Nephron progenitor cell (in vitro differentiated cells): ENCODE data around the gene ANKRD65.
A peak's percentile ranks its signal among the peaks of the same experiment; 100 is the strongest.

Experiments used
- DNase-seq: peaks from one replicate; pipeline ENCODE4 v3.0.0; 2021
- H3K27ac Mint-ChIP-seq: 2 replicates; pipeline ENCODE4 v1.8.0; 2021; ENCODE audit warnings: mild to moderate bottlenecking, moderate library complexity, mixed read lengths
- H3K27me3 Mint-ChIP-seq: 2 replicates; pipeline ENCODE4 v1.8.0; 2021; ENCODE audit warnings: mild to moderate bottlenecking, low read depth, mixed read lengths; ENCODE audit not compliant: poor library complexity
- H3K36me3 Mint-ChIP-seq: 2 replicates; pipeline ENCODE4 v1.8.0; 2021; ENCODE audit warnings: low read depth, mixed read lengths
- H3K4me1 Mint-ChIP-seq: 2 replicates; pipeline ENCODE4 v1.8.0; 2021; ENCODE audit warnings: mixed read lengths
- H3K4me3 Mint-ChIP-seq: 2 replicates; pipeline ENCODE4 v1.8.0; 2021; ENCODE audit warnings: mild to moderate bottlenecking, moderate library complexity, mixed read lengths
- H3K9me3 Mint-ChIP-seq: 2 replicates; pipeline ENCODE4 v1.8.0; 2021; ENCODE audit warnings: mild to moderate bottlenecking, moderate library complexity, mixed read lengths
- TF ChIP-seq, protein P1 (sequence below): fragments of 200-600 bp; sonication (generic); IDR thresholded peaks from 2 replicates; pipeline ENCODE4 v1.5.0; 2021; ENCODE audit warnings: antibody characterized with exemption

ANKRD65 gene

DNA sequence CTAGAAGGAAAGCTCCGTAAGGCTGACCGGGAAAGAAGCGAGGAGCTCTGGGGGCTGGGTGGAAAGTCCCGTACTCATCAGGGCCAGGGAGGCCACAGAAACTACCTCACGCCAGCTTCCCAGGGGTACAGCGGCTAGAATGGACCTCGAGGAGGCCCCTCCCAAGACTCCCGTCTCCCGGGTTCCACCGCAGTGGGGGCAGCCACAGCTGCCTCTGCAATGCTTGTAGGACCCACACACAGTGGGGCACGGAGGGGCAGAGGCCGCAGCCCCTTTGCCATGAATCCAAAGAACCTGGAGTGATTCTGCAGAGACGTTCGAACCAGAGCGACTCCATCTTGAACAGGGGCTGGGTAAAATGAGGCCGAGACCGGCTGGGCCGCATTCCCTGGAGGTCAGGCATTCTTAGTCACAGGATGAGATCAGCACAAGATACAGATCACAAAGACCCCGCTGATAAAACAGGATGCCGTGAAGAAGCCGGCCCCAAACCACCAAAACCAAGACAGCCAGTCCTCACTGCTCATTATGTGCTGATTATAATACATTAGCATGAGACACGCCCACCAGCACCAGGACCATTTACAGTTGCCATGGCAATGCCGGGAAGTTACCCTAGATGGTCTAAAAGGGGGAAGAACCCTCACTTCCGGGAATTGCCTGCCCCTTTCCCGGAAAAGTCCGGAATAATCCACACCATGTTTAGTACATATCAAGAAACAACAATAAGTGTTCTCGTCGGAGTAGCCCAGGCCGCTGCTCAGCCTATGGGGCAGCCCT, 1.6 kb upstream of the ANKRD65 start:
- DNase-seq: no peak
- Mint-ChIP-seq H3K36me3 (peaks cover 2% of the 10 kb centered on the region), H3K9me3 (no peaks in the 10 kb centered on the region)

DNA sequence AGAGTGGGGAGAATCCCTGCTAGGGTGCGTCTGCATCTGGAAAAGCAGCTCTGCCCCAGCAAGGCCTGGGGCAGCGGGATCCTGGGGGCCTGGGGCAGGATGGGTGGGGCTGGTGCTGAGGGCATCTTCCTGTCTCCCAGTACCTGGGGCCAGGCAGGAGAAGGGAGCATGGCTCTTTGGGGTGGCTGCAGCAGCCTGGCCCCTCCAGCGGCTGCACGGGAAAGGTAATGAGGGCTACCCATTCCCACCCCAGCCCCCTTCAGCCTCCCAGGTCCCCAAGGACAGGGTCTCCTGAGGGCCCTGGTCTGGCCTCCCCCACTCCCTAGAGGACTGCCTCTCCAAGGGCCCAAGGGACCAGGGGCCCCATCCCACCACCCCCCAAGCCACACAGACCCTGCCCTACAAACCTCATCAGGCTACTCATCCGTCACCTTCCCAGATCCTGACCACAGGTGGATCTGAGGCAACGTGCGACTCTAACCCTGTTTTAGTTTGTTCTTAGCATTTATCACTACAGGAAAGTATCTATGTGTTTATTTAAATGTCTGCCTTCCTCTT, 910 bp upstream of the ANKRD65 start:
- peaks cover 4% of the 10 kb centered on the region for H3K36me3 Mint-ChIP-seq
- H3K4me1 Mint-ChIP-seq: peaks cover 67% of the 10 kb centered on the region
- no peak overlapping the region for H3K4me3 Mint-ChIP-seq
- peaks cover 3% of the 10 kb centered on the region for H3K27me3 Mint-ChIP-seq
- peak overlapping the region; percentile 42 for H3K27ac Mint-ChIP-seq
- H3K9me3 Mint-ChIP-seq: no peaks in the 10 kb centered on the region
- DNase-seq: no peak
- TF ChIP-seq, protein P1, sequence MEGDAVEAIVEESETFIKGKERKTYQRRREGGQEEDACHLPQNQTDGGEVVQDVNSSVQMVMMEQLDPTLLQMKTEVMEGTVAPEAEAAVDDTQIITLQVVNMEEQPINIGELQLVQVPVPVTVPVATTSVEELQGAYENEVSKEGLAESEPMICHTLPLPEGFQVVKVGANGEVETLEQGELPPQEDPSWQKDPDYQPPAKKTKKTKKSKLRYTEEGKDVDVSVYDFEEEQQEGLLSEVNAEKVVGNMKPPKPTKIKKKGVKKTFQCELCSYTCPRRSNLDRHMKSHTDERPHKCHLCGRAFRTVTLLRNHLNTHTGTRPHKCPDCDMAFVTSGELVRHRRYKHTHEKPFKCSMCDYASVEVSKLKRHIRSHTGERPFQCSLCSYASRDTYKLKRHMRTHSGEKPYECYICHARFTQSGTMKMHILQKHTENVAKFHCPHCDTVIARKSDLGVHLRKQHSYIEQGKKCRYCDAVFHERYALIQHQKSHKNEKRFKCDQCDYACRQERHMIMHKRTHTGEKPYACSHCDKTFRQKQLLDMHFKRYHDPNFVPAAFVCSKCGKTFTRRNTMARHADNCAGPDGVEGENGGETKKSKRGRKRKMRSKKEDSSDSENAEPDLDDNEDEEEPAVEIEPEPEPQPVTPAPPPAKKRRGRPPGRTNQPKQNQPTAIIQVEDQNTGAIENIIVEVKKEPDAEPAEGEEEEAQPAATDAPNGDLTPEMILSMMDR: no peak

More for the DNA sequence above, 1.6 kb upstream of the ANKRD65 start:
- H3K27me3 Mint-ChIP-seq: peaks cover 3% of the 10 kb centered on the region
- no peak overlapping the region for H3K4me3 Mint-ChIP-seq
- H3K4me1 Mint-ChIP-seq: peaks cover 60% of the 10 kb centered on the region
- H3K27ac Mint-ChIP-seq: peak overlapping the region; percentile 57
- TF ChIP-seq, protein P1: no peak

- no peak for DNase-seq
- TF ChIP-seq, protein P1: no peak
- Mint-ChIP-seq H3K4me3 (no peak overlapping the region), H3K27me3 (peaks cover 3% of the 10 kb centered on the region), H3K27ac (peak overlapping the region; percentile 79), H3K36me3 (peaks cover 4% of the 10 kb centered on the region), H3K9me3 (no peaks in the 10 kb centered on the region), H3K4me1 (peaks cover 61% of the 10 kb centered on the region)
These were observed 378 bp downstream of the ANKRD65 start for GRCh38 chr1:1420654-1421141.

DNA sequence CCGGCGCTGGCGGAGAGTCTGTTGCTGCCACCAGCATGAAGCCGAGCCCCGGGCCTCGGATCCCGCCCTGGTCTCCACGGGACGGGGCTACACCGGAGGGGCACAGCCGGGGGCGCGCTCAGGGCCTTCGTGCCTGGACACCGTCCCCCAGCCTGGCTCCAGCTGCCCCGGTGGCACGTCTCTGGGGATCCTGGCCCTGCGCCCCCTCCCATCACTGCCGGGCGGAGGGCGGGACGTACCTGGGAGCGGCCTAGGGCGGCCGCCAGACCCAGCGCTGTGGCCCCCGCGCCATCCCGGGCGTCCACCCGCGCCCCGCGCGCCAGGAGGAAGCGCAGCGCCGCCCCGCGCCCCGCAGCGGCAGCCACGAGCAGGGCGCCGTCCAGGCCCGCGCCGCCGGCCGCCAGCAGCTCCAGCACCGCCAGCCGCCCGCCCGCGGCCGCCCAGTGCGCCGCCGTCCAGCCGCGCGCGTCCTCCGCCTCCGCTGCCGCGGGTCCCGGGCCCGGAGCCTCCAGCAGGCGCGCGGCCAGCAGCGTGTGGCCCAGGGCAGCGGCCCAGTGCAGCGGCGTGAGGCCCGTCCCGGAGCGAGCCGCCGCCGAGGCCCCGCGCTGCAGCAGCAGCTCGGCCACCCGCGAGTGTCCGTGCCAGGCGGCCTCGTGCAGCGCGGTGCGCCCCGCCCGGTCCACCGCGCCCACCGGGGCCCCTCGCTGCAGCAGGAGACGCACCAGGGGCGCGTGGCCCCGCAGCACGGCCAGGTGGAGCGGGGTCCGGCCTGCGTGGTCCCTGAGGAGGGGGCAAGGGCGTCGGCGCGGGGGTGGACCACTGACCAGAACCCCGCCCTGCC, 1.0 kb downstream of the ANKRD65 start:
- TF ChIP-seq, protein P1: no peak
- H3K36me3 Mint-ChIP-seq: peaks cover 4% of the 10 kb centered on the region
- DNase-seq: peak; percentile 37
- H3K9me3 Mint-ChIP-seq: no peaks in the 10 kb centered on the region
- H3K27me3 Mint-ChIP-seq: peaks cover 3% of the 10 kb centered on the region
- H3K4me3 Mint-ChIP-seq: no peak overlapping the region
- peak overlapping the region; percentile 90 for H3K27ac Mint-ChIP-seq
- H3K4me1 Mint-ChIP-seq: peaks cover 59% of the 10 kb centered on the region

- TF ChIP-seq, protein P1: no peak
- H3K36me3 Mint-ChIP-seq: peaks cover 4% of the 10 kb centered on the region
- H3K27me3 Mint-ChIP-seq: no peaks in the 10 kb centered on the region
- H3K9me3 Mint-ChIP-seq: no peaks in the 10 kb centered on the region
- no peak overlapping the region for H3K4me3 Mint-ChIP-seq
- H3K27ac Mint-ChIP-seq: peak overlapping the region; percentile 90
- H3K4me1 Mint-ChIP-seq: peaks cover 53% of the 10 kb centered on the region
- no peak for DNase-seq
These were observed 1.7 kb downstream of the ANKRD65 start for GRCh38 chr1:1419363-1419812.
